ENCODE results near the gene GLTPD2. TPM values are rescaled to one million over a fixed set of nuclear protein-coding genes. Genes with fewer than 3 reads are reported as not detected.
A peak's percentile ranks its signal among the peaks of the same experiment; 100 is the strongest.

GLTPD2 gene
- polyA plus RNA-seq, 2 donors, result 0.38 TPM; not detected in 1

DNA sequence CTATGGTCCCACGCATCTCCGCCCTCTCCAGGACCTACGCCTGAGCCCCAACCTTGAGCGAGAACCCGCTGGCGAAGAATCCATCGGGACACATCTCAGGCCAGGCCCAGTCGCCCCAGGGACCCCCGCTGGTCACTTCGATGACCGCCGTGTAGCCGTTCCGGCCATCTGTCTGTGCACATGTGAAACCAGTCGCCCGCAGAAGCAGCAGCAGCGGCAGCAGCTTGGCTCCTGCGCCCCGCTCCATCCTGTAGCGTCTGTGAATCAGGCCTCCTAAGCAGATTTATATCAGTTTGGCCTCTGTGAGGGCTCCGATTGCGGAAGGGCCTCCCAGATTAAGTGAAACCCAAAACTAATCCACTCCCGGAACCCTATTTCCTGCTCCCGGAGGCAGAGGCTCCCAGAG, 2.7 kb upstream of the GLTPD2 start, which contains the start of gene VMO1:
Gene VMO1 (minus strand): TSS at position 259 of the 406 bp plus-strand sequence. CDS start 12 bp downstream, at position 247.
- Histone ChIP-seq H3K27ac (ENCODE audit: low read depth in 2 of 2, low read length in 1 of 2) (peak within 1 kb of the TSS in 1 of 2 donors; percentile 50), H3K27me3 (ENCODE audit: control insufficient read depth in 1 of 2, insufficient read depth in 2 of 2, low read length in 2 of 2) (peaks cover 0 to 3% of the 10 kb centered on the region in 2 donors), H3K4me3 (ENCODE audit: low read depth in 1 of 2, low read length in 2 of 2) (peak within 1 kb of the TSS; percentile 3 to 16), H3K36me3 (ENCODE audit: control insufficient read depth in 2 of 2, insufficient read depth in 2 of 2, low read length in 1 of 2) (no peaks in the 10 kb centered on the region), H3K9me3 (ENCODE audit: control insufficient read depth in 2 of 2, insufficient read depth in 1 of 2, low read depth in 1 of 2, low read length in 1 of 2) (peaks cover 0 to 4% of the 10 kb centered on the region in 2 donors), H3K4me1 (ENCODE audit: control insufficient read depth in 2 of 2, insufficient read depth in 2 of 2, low read length in 1 of 2) (peaks cover 13 to 15% of the 10 kb centered on the region in 2 donors)
- WGBS, 2 donors, result 16 to 19% methylated on average over 24 of the region's 24 CpGs

DNA sequence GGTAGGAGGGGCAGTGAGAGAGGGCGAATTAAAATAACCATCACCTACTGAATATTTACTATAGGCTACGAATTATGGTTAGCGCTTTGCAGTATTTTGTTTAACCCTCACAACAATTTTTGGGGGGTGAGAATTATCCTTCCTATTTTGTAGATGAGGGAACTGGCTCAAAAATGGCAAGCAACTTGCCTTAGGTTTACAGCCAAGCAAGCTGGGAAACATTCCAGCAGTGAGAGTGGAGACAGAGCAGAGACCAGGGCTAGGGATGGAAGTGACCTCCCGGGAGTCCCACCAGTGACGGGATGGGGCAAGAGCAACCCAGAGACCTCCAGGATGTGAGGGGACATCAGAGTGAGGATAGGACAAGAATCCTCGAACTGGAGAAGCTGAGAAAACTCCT, 2.2 kb upstream of the GLTPD2 start:
- peaks cover 0 to 3% of the 10 kb centered on the region in 2 donors for H3K27me3 ChIP-seq (ENCODE audit: control insufficient read depth in 1 of 2, insufficient read depth in 2 of 2, low read length in 2 of 2)
- peak overlapping the region in 1 of 2 donors; percentile 50 for H3K27ac ChIP-seq (ENCODE audit: low read depth in 2 of 2, low read length in 1 of 2)
- peaks cover 0 to 4% of the 10 kb centered on the region in 2 donors for H3K9me3 ChIP-seq (ENCODE audit: control insufficient read depth in 2 of 2, insufficient read depth in 1 of 2, low read depth in 1 of 2, low read length in 1 of 2)
- H3K36me3 ChIP-seq (ENCODE audit: control insufficient read depth in 2 of 2, insufficient read depth in 2 of 2, low read length in 1 of 2), result no peaks in the 10 kb centered on the region
- WGBS, 2 donors, result 19 to 35% methylated on average over 6 of the region's 6 CpGs
- peak overlapping the region in 1 of 2 donors; percentile 16 for H3K4me3 ChIP-seq (ENCODE audit: low read depth in 1 of 2, low read length in 2 of 2)
- H3K4me1 ChIP-seq (ENCODE audit: control insufficient read depth in 2 of 2, insufficient read depth in 2 of 2, low read length in 1 of 2), result peaks cover 13 to 15% of the 10 kb centered on the region in 2 donors

DNA sequence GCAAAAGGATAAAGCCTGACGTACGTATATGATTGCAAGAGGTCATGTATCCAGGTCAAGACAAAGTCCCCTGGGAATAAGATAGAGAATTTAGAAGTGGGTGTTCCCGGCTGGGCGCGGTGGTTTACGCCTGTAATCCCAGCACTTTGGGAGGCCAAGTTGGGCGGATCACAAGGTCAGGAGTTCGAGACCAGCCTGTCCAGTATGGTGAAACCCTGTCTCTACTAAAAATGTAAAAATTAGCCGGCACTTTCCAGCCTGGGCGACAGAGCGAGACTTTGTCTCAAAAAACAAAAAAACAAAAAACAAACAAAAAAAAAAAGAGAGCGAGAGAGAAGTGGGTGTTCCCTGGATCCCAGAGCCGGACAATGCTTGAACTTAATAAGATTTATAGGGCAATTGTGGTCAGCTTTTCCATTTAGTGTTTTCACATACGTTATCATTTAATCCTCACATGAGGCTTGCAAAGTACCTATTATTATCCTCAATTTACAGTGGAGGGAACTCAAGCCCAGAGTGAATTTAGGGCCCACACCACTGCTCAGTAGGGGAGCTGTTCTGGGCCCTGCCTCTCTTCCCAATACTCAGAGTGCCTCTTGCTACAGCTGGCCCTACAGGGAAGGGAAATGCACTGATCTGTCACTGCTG, 481 bp upstream of the GLTPD2 start:
- no peaks in the 10 kb centered on the region for H3K36me3 ChIP-seq (ENCODE audit: control insufficient read depth in 2 of 2, insufficient read depth in 2 of 2, low read length in 1 of 2)
- 74 to 76% methylated on average over 14 of the region's 14 CpGs for WGBS, 2 donors
- H3K4me1 ChIP-seq (ENCODE audit: control insufficient read depth in 2 of 2, insufficient read depth in 2 of 2, low read length in 1 of 2), result peaks cover 13 to 15% of the 10 kb centered on the region in 2 donors
- H3K4me3 ChIP-seq (ENCODE audit: low read depth in 1 of 2, low read length in 2 of 2), result peak overlapping the region in 1 of 2 donors; percentile 69
- peak overlapping the region in 1 of 2 donors; percentile 99 for H3K27ac ChIP-seq (ENCODE audit: low read depth in 2 of 2, low read length in 1 of 2)
- H3K27me3 ChIP-seq (ENCODE audit: control insufficient read depth in 1 of 2, insufficient read depth in 2 of 2, low read length in 2 of 2), result no peaks in the 10 kb centered on the region
- no peaks in the 10 kb centered on the region for H3K9me3 ChIP-seq (ENCODE audit: control insufficient read depth in 2 of 2, insufficient read depth in 1 of 2, low read depth in 1 of 2, low read length in 1 of 2)

DNA sequence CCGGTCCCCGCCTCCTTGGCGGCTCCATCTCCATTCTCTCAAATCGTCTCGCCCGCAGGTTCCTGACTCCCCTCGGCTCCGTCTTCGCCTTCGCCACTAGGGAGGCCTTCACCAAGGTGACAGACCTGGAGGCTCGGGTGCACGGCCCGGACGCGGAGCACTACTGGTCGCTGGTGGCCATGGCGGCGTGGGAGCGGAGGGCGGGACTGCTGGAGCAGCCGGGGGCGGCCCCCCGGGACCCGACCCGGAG, 862 bp downstream of the GLTPD2 start:
- 0% methylated on average over 25 of the region's 25 CpGs for WGBS, 2 donors
- H3K27me3 ChIP-seq (ENCODE audit: control insufficient read depth in 1 of 2, insufficient read depth in 2 of 2, low read length in 2 of 2), result no peaks in the 10 kb centered on the region
- peaks cover 13 to 15% of the 10 kb centered on the region in 2 donors for H3K4me1 ChIP-seq (ENCODE audit: control insufficient read depth in 2 of 2, insufficient read depth in 2 of 2, low read length in 1 of 2)
- no peaks in the 10 kb centered on the region for H3K9me3 ChIP-seq (ENCODE audit: control insufficient read depth in 2 of 2, insufficient read depth in 1 of 2, low read depth in 1 of 2, low read length in 1 of 2)
- no peaks in the 10 kb centered on the region for H3K36me3 ChIP-seq (ENCODE audit: control insufficient read depth in 2 of 2, insufficient read depth in 2 of 2, low read length in 1 of 2)
- H3K27ac ChIP-seq (ENCODE audit: low read depth in 2 of 2, low read length in 1 of 2), result peak overlapping the region; percentile 98 to 99
- peak overlapping the region; percentile 66 to 69 for H3K4me3 ChIP-seq (ENCODE audit: low read depth in 1 of 2, low read length in 2 of 2)

DNA sequence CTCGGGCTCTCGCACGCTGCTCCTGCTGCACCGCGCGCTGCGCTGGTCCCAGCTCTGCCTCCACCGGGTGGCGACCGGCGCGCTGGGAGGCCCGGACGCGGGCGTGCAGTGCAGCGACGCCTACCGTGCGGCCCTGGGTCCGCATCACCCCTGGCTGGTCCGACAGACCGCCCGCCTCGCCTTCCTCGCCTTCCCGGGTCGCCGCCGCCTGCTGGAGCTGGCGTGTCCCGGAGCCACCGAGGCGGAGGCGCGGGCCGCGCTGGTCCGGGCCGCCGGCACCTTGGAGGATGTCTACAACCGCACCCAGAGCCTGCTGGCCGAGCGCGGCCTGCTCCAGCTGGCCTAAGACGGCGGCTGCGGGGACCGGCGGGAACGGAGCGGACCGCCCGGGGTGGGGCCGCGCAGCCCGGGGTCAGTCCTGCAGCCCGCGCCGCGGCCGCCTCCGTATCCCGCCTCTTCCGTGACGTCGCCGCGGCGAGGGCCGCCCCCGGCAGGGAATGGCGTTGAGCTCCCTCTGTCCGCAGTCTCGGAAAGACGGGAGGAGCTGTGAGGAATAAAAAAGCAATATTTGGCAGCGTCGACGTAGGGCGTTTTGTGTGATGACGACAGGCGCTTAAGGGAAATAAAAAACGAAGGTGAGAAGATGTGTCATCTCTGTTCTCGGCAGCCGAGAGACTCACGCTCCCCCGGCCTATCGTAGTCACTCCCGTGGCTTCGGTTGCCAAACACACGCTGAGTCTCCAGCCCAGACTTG, 1.4 kb downstream of the GLTPD2 start:
- Histone ChIP-seq H3K9me3 (ENCODE audit: control insufficient read depth in 2 of 2, insufficient read depth in 1 of 2, low read depth in 1 of 2, low read length in 1 of 2) (no peaks in the 10 kb centered on the region), H3K4me3 (ENCODE audit: low read depth in 1 of 2, low read length in 2 of 2) (peak overlapping the region; percentile 66 to 69), H3K36me3 (ENCODE audit: control insufficient read depth in 2 of 2, insufficient read depth in 2 of 2, low read length in 1 of 2) (no peaks in the 10 kb centered on the region), H3K4me1 (ENCODE audit: control insufficient read depth in 2 of 2, insufficient read depth in 2 of 2, low read length in 1 of 2) (peaks cover 13 to 15% of the 10 kb centered on the region in 2 donors), H3K27ac (ENCODE audit: low read depth in 2 of 2, low read length in 1 of 2) (peak overlapping the region; percentile 98 to 99), H3K27me3 (ENCODE audit: control insufficient read depth in 1 of 2, insufficient read depth in 2 of 2, low read length in 2 of 2) (no peaks in the 10 kb centered on the region)
- 0% methylated on average over 46 to 91 of the region's 91 CpGs for WGBS, 2 donors

DNA sequence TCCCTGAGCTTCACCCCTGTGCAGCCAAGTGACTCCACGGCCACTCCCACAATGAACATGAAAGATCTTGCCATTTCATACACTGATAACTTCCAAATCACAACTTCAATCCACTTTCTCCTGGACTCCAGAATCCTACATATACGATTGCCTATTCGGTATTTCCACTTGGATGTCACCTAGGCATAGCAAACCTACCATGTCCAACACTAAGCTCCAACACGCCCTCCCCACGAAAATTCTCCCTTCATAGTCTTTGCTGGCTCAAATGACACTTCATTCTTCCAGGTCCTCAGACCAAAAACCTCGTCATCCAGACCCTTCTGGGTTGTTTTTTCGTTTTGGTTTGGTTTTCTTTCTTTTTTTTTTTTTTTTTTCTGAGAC, 1.9 kb downstream of the GLTPD2 start:
- peaks cover 12% of the 10 kb centered on the region in 2 donors for H3K4me1 ChIP-seq (ENCODE audit: control insufficient read depth in 2 of 2, insufficient read depth in 2 of 2, low read length in 1 of 2)
- no peaks in the 10 kb centered on the region for H3K36me3 ChIP-seq (ENCODE audit: control insufficient read depth in 2 of 2, insufficient read depth in 2 of 2, low read length in 1 of 2)
- peak overlapping the region; percentile 98 to 99 for H3K27ac ChIP-seq (ENCODE audit: low read depth in 2 of 2, low read length in 1 of 2)
- H3K27me3 ChIP-seq (ENCODE audit: control insufficient read depth in 1 of 2, insufficient read depth in 2 of 2, low read length in 2 of 2), result no peaks in the 10 kb centered on the region
- H3K9me3 ChIP-seq (ENCODE audit: control insufficient read depth in 2 of 2, insufficient read depth in 1 of 2, low read depth in 1 of 2, low read length in 1 of 2), result no peaks in the 10 kb centered on the region
- WGBS, 2 donors, result 29 to 35% methylated on average over 7 of the region's 7 CpGs
- H3K4me3 ChIP-seq (ENCODE audit: low read depth in 1 of 2, low read length in 2 of 2), result peak overlapping the region; percentile 66 to 69

DNA sequence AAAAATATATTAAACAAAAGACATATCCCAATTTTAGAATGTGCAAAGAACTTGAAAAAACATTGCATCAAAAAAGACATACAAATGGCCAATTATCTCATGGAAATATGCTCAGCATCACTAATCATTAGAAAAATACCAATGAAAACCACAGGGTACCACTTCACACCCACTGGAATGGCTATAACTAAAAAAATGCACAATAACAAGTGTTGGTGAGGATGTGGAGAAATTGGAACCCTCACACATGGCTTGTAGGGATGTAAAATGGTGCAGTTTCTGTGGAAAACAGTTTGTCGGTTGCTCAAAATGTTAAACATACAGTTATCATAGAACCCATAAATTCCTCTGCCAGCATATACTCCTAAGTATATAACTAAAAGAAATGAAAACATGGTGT, 6.4 kb downstream of the GLTPD2 start:
- Histone ChIP-seq H3K27me3 (ENCODE audit: control insufficient read depth in 1 of 2, insufficient read depth in 2 of 2, low read length in 2 of 2) (no peaks in the 10 kb centered on the region), H3K4me3 (ENCODE audit: low read depth in 1 of 2, low read length in 2 of 2) (no peak overlapping the region), H3K4me1 (ENCODE audit: control insufficient read depth in 2 of 2, insufficient read depth in 2 of 2, low read length in 1 of 2) (peaks cover 0 to 6% of the 10 kb centered on the region in 2 donors), H3K9me3 (ENCODE audit: control insufficient read depth in 2 of 2, insufficient read depth in 1 of 2, low read depth in 1 of 2, low read length in 1 of 2) (no peaks in the 10 kb centered on the region), H3K27ac (ENCODE audit: low read depth in 2 of 2, low read length in 1 of 2) (no peak overlapping the region), H3K36me3 (ENCODE audit: control insufficient read depth in 2 of 2, insufficient read depth in 2 of 2, low read length in 1 of 2) (peaks cover 7 to 10% of the 10 kb centered on the region in 2 donors)
- WGBS, 2 donors, result 100% methylated on average over 1 of the region's 1 CpG

DNA sequence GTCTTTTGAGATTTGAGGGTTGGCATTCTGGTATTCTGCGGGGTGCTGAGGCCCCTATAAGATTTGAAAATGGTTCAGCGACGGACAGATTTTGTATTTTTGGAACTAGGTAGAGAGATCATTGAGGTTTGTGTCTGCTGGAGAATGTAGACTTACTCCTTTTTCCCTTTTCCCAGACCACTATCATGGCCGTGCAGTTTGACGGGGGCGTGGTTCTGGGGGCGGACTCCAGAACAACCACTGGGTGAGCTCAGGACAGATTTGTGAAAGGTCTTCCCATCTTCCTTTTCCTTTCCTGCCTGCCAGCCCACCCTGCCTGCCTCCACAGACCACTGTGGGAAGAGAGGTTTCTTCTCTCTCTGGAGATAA, 7.8 kb downstream of the GLTPD2 start:
- Histone ChIP-seq H3K27me3 (ENCODE audit: control insufficient read depth in 1 of 2, insufficient read depth in 2 of 2, low read length in 2 of 2) (no peaks in the 10 kb centered on the region), H3K4me1 (ENCODE audit: control insufficient read depth in 2 of 2, insufficient read depth in 2 of 2, low read length in 1 of 2) (peaks cover 0 to 6% of the 10 kb centered on the region in 2 donors), H3K36me3 (ENCODE audit: control insufficient read depth in 2 of 2, insufficient read depth in 2 of 2, low read length in 1 of 2) (peaks cover 7 to 10% of the 10 kb centered on the region in 2 donors), H3K4me3 (ENCODE audit: low read depth in 1 of 2, low read length in 2 of 2) (peak overlapping the region; percentile 94 to 97), H3K27ac (ENCODE audit: low read depth in 2 of 2, low read length in 1 of 2) (peak overlapping the region; percentile 78 to 87), H3K9me3 (ENCODE audit: control insufficient read depth in 2 of 2, insufficient read depth in 1 of 2, low read depth in 1 of 2, low read length in 1 of 2) (no peaks in the 10 kb centered on the region)
- WGBS, 2 donors, result 0 to 1% methylated on average over 7 of the region's 7 CpGs

DNA sequence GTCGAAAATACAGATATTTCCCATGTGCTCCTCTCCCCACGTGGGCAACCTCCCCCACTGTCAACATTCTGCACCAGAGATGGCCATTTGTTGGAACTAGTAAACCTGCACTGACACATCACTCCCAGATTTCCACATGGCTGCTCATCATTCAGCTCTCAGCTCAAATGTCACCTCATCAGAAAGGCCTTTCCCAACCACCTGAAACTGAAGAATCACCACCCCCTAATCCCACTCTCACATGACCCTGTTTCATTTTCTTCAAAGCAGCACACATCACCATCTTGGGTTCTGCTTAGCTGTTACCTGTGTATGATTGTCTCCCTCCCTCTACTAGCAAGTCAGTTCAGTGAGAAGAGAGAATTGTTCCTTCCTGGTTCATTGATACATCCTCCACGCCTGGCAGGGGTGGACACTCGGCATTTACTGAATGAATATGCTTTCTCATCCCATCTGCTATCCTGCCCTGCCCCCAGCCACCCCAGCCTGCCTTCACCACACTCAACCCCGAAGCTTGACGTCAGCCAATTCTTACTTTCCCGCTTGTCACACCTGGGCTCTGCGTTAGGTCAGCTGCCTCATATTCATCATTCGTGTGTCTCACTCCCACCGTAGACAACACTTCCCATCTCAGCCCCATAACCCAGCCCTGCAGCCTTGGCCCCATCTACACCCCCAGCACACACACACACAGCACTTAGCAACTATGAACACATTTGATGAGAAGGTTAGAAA, 11.9 kb downstream of the GLTPD2 start:
- 75 to 84% methylated on average over 10 of the region's 10 CpGs for WGBS, 2 donors
- H3K27ac ChIP-seq (ENCODE audit: low read depth in 2 of 2, low read length in 1 of 2), result no peak overlapping the region
- H3K36me3 ChIP-seq (ENCODE audit: control insufficient read depth in 2 of 2, insufficient read depth in 2 of 2, low read length in 1 of 2), result peaks cover 7 to 10% of the 10 kb centered on the region in 2 donors

More for the DNA sequence above, 11.9 kb downstream of the GLTPD2 start:
- Histone ChIP-seq H3K9me3 (ENCODE audit: control insufficient read depth in 2 of 2, insufficient read depth in 1 of 2, low read depth in 1 of 2, low read length in 1 of 2) (no peaks in the 10 kb centered on the region), H3K4me3 (ENCODE audit: low read depth in 1 of 2, low read length in 2 of 2) (no peak overlapping the region), H3K27me3 (ENCODE audit: control insufficient read depth in 1 of 2, insufficient read depth in 2 of 2, low read length in 2 of 2) (no peaks in the 10 kb centered on the region), H3K4me1 (ENCODE audit: control insufficient read depth in 2 of 2, insufficient read depth in 2 of 2, low read length in 1 of 2) (peaks cover 0 to 6% of the 10 kb centered on the region in 2 donors)
